Endothelial cell of umbilical vein (primary cell): ENCODE results near the gene TFAP2A. TPM values are rescaled to one million over a fixed set of nuclear protein-coding genes. Genes with fewer than 3 reads are reported as not detected.

Experiments
- BruUV-seq: library from RNA; stranded (reverse); fragments of 400-500 nt; replicated peaks from 2 replicates; lab custom pipeline; 2021; lab: Mats Ljungman, UMichigan
- CTCF ChIA-PET: fragments of 300-600, 350-600 bp; sonication (Branson Sonifier 250); formaldehyde crosslinking; loops from one replicate; lab custom pipeline; 2021; ENCODE audit warnings: antibody characterized with exemption, inconsistent platforms; lab: Charles Lee
- POLR2A ChIA-PET: fragments of 300-600, 350-600 bp; sonication (Branson Sonifier 250); formaldehyde crosslinking; loops from one replicate; lab custom pipeline; 2021; ENCODE audit warnings: antibody characterized with exemption, inconsistent platforms; lab: Charles Lee
- DNase-seq: peaks from one replicate; pipeline ENCODE4 v3.0.0-alpha.2; 2011; ENCODE audit warnings: low read depth, low spot score
- FAIRE-seq: peaks from 2 replicates; lab custom pipeline; 2011; peaks lifted over from hg19 to GRCh38; lab: Jason Lieb, UNC
- H2AFZ ChIP-seq: 2 replicates; pipeline ENCODE4 v1.6.0; 2012; ENCODE audit warnings: low read depth, low read length, control low read depth, inconsistent platforms
- H3K27ac ChIP-seq: 2 replicates; pipeline ENCODE4 v1.5.1; 2011; ENCODE audit warnings: low read depth, mild to moderate bottlenecking, control low read depth, low read length, moderate library complexity; ENCODE audit not compliant: insufficient read depth
- H3K27me3 ChIP-seq, 2 experiments: 2 replicates each; pipeline versions ENCODE4 v1.6.0 to v1.6.1; 2011; ENCODE audit warnings: low read length in 2 of 2, mixed read lengths in 1 of 2; ENCODE audit not compliant: control insufficient read depth in 2 of 2, insufficient read depth in 2 of 2
- H3K36me3 ChIP-seq, 2 experiments: 2 replicates in 1 of 2; 3 replicates in 1 of 2; pipeline ENCODE4 v1.5.1; 2011; ENCODE audit warnings: low read length in 2 of 2, mild to moderate bottlenecking in 1 of 2, moderate library complexity in 1 of 2; ENCODE audit not compliant: control insufficient read depth in 2 of 2, insufficient read depth in 2 of 2; ENCODE audit errors: extremely low read depth in 1 of 2
- H3K4me1 ChIP-seq: 3 replicates; pipeline ENCODE4 v1.5.1; 2011; ENCODE audit warnings: mild to moderate bottlenecking, low read length; ENCODE audit not compliant: control insufficient read depth, insufficient read depth; ENCODE audit errors: extremely low read depth
- H3K4me2 ChIP-seq: 2 replicates; pipeline ENCODE4 v1.6.1; 2011; ENCODE audit warnings: low read length, control low read depth, mixed read lengths; ENCODE audit not compliant: insufficient read depth
- H3K4me3 ChIP-seq, 3 experiments: fragments of 200-600 bp in 1 of 3; sonication (generic), shearing (Covaris generic) in 1 of 3; replicated peaks in 1 of 3; 2 replicates each; pipeline ENCODE4 v1.5.1; 2011 to 2016; ENCODE audit warnings: control low read depth in 3 of 3, low read length in 3 of 3, mild to moderate bottlenecking in 2 of 3, inconsistent platforms in 1 of 3, low read depth in 1 of 3, moderate library complexity in 1 of 3; ENCODE audit not compliant: insufficient read depth in 1 of 3
- H3K79me2 ChIP-seq: 2 replicates; pipeline ENCODE4 v1.6.0; 2012; ENCODE audit warnings: low read length, inconsistent platforms; ENCODE audit not compliant: control insufficient read depth, insufficient read depth
- H3K9ac ChIP-seq: replicated peaks from 2 replicates; pipeline ENCODE3; 2011; ENCODE audit warnings: low read length, control low read depth; ENCODE audit not compliant: insufficient read depth; ENCODE audit errors: extremely low read depth
- H3K9me1 ChIP-seq: replicated peaks from 3 replicates; pipeline ENCODE4 v1.6.0; 2011; ENCODE audit warnings: mild to moderate bottlenecking, low read length; ENCODE audit not compliant: control insufficient read depth, insufficient read depth; ENCODE audit errors: extremely low read depth
- H3K9me3 ChIP-seq: replicated peaks from 2 replicates; pipeline ENCODE4 v1.5.1; 2012; ENCODE audit warnings: low read length, inconsistent platforms; ENCODE audit not compliant: control insufficient read depth, insufficient read depth
- H4K20me1 ChIP-seq: replicated peaks from 2 replicates; pipeline ENCODE3; 2011; ENCODE audit warnings: mild to moderate bottlenecking, low read length; ENCODE audit not compliant: control insufficient read depth, insufficient read depth; ENCODE audit errors: extremely low read depth
- EZH2 ChIP-seq: IDR thresholded peaks from 2 replicates; pipeline ENCODE4 v1.6.1; 2012; ENCODE audit warnings: borderline replicate concordance, low read depth, mild to moderate bottlenecking, moderate library complexity, low read length, inconsistent platforms; ENCODE audit not compliant: severe bottlenecking
- JUN ChIP-seq: IDR thresholded peaks from 2 replicates; pipeline ENCODE4 v1.6.1; 2011; ENCODE audit warnings: borderline replicate concordance, low read depth; ENCODE audit not compliant: insufficient read length, insufficient read depth
- POLR2AphosphoS5 ChIP-seq: IDR thresholded peaks from 2 replicates; pipeline ENCODE4 v1.6.1; 2012; ENCODE audit warnings: low read depth, mild to moderate bottlenecking, control low read depth, low read length, moderate library complexity; ENCODE audit not compliant: insufficient read depth
- dilution Hi-C: fragments of 300-500 bp; cut with MboI; formaldehyde crosslinking; loops from one replicate; pipeline ENCODE4 v1.15.0; 2019; ENCODE audit warnings: low sequenced_read_pairs; ENCODE audit not compliant: extremely low pct_ligation_motif_present
- intact Hi-C: fragments of 100-400 bp; cut with micrococcal nuclease; formaldehyde crosslinking; loops from one replicate; pipeline ENCODE4 v1.10.0; 2022
- polyA plus RNA-seq, 4 experiments: library from polyadenylated mRNA; depleted of rRNA in 3 of 4; stranded (reverse) in 3 of 4; unstranded in 1 of 4; fragments of >200 nt; gene quantifications; 2 replicates each; pipeline versions ENCODE4 v1.2.1 to v1.2.3, GENCODE V29; 2011 to 2012; ENCODE audit warnings: missing spikeins in 1 of 4
- total RNA-seq: library from RNA; stranded (reverse); gene quantifications from 2 replicates; pipeline ENCODE4 v1.2.3, GENCODE V29; 2021
- TF ChIP-seq, protein P1 (sequence below), 2 donors: IDR thresholded peaks; 1 replicate in 1 of 2; 2 replicates in 1 of 2; pipeline ENCODE4 v1.5.1; 2011; ENCODE audit warnings: low read length in 2 of 2, mild to moderate bottlenecking in 2 of 2, moderate library complexity in 2 of 2, control low read depth in 1 of 2, inconsistent platforms in 1 of 2, low read depth in 1 of 2; ENCODE audit not compliant: insufficient read depth in 1 of 2; ENCODE audit errors: extremely low read depth in 1 of 2

The TFAP2A gene
- total and polyA plus RNA-seq, 2 donors (not counting 3 experiments of a cell fraction or from before 2014, with no cell fraction given) = 0.06 TPM; not detected in 1

DNA sequence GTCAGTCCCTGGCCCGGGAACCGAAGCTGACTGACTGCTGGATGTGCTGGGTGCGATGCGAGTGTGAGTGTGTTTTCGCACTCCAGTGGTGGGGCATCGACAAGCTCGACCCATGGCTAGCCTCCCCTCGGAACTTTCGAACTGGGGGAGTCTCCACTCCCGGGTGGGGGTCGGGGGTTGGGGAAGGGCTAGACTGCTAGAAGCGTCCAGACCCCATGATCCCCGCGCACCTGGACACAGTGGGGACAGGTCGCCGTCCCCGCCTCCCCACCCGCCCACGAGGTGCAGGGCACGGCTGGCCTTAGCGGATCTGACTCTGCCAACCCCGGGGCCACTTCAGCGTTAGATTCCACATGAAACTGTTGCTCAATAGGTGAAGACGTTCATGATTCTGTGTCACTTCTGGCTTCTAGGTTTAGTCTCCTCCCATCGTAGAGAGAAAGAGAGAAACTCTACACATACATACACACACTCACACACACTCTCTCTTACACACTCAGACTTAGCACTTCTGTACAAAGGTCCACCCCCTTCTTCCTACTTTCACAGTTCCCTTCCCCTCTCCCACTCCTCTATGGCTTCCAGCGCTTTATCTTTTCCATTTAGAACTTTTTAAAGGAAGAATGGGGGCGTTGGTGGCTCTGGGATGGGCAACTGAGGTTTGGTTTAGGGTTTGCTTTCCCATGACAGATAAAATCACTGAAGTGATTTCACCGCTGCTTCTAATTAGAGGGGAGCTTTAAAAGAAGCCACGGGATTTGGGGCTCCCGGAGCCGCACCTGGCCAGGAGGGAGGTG, 5.1 kb upstream of the TFAP2A start:
- dilution Hi-C loops = no loop called here

DNA sequence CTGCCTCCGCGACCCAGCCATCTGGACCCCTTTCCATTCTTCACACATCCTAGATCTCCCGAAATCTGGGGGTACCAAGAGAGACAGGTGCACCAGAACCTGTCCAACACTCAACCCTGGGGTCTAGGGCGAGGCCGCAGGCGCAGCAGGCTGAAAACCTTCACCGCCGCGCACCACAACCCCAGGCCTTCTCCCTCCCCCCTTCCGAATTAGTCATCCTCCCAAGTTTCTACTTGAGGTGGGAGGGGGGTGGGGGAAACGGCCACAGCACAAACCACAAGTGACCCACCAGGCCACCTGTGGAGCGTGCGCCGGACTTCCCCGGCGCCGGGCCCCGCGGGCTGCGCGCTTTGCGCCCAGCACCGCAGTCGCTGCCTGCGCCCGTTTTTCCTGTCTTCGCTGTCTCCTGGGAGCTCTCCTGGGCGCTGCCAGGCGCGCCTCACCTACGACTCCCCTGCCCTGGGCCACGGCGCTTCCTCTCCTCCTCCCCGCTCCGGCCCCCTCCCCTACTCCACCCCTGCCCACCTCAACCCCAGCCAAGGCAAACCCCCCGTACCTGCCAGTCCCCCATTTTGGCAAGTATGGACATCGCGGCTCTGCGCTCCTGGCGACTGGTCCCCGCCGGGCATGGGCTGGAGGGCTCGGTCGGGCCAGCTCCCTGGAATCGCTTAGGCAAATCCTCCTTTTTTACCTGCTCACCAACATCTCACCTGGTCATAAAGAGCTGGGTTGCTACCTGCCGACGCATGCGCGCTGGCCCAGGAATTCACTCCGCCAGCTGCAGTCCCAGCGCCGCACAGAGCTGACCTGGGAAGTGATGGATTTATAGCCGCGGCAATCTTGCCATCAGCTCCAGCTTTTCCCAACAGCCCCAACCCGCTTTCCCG, 4.2 kb upstream of the TFAP2A start:
- dilution Hi-C loops (no loop called here), intact Hi-C loops (no loop called here)
- ChIA-PET CTCF (interaction anchor here (1.1 to 1.3 kb wide), 3 partner anchors 10 to 1435 kb away, joined by 3 to 4 read pairs (median 4); no protein-coding TSS in a partner anchor), POLR2A (no interaction called here)
- no peak for DNase-seq
- no peaks in the 10 kb centered on the region for H3K9me3 ChIP-seq
- TF ChIP-seq EZH2 = peak; percentile 85
- no peak for TF ChIP-seq JUN
- TF ChIP-seq, protein P1, sequence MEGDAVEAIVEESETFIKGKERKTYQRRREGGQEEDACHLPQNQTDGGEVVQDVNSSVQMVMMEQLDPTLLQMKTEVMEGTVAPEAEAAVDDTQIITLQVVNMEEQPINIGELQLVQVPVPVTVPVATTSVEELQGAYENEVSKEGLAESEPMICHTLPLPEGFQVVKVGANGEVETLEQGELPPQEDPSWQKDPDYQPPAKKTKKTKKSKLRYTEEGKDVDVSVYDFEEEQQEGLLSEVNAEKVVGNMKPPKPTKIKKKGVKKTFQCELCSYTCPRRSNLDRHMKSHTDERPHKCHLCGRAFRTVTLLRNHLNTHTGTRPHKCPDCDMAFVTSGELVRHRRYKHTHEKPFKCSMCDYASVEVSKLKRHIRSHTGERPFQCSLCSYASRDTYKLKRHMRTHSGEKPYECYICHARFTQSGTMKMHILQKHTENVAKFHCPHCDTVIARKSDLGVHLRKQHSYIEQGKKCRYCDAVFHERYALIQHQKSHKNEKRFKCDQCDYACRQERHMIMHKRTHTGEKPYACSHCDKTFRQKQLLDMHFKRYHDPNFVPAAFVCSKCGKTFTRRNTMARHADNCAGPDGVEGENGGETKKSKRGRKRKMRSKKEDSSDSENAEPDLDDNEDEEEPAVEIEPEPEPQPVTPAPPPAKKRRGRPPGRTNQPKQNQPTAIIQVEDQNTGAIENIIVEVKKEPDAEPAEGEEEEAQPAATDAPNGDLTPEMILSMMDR (IDR thresholded peaks at IDR 0.05; ENCODE audit: extremely low read depth in 1 of 2, insufficient read depth in 1 of 2, low read depth in 1 of 2, low read length in 2 of 2) = no peak
- no peaks in the 10 kb centered on the region for H3K79me2 ChIP-seq
- no peaks in the 10 kb centered on the region for H3K9me1 ChIP-seq
- H2AFZ ChIP-seq = no peak overlapping the region
- no peak overlapping the region for H3K9ac ChIP-seq
- H3K4me1 ChIP-seq = no peaks in the 10 kb centered on the region
- H3K4me3 ChIP-seq = no peak overlapping the region
- H3K27me3 ChIP-seq = peaks cover 96 to 99% of the 10 kb centered on the region in 2 experiments
- no peaks in the 10 kb centered on the region for H3K36me3 ChIP-seq
- no peak overlapping the region for H3K27ac ChIP-seq
- H3K4me2 ChIP-seq = no peak overlapping the region
- no peak for FAIRE-seq
- H4K20me1 ChIP-seq = no peaks in the 10 kb centered on the region
- no TSS peak for BruUV-seq

More for the DNA sequence above, 5.1 kb upstream of the TFAP2A start:
- intact Hi-C loops = loop anchor here (10.0 kb wide), 1 partner anchor 1985 kb away; the partner anchor contains the start of gene SLC35B3
- H3K4me3 ChIP-seq = no peak overlapping the region
- no peaks in the 10 kb centered on the region for H3K79me2 ChIP-seq
- no peaks in the 10 kb centered on the region for H3K36me3 ChIP-seq
- H3K27ac ChIP-seq = no peak overlapping the region
- no peaks in the 10 kb centered on the region for H3K9me1 ChIP-seq
- DNase-seq (no peak), FAIRE-seq (no peak)
- H3K4me2 ChIP-seq = no peak overlapping the region
- no peaks in the 10 kb centered on the region for H4K20me1 ChIP-seq
- H3K9me3 ChIP-seq = no peaks in the 10 kb centered on the region
- peaks cover 97 to 99% of the 10 kb centered on the region in 2 experiments for H3K27me3 ChIP-seq
- TF ChIP-seq POLR2AphosphoS5 (no peak), EZH2 (peak; percentile 45)
- ChIA-PET CTCF (interaction anchor here (1.1 kb wide), 1 partner anchor 15 kb away, joined by 4 read pairs; no protein-coding TSS in a partner anchor), POLR2A (no interaction called here)
- BruUV-seq = no TSS peak
- no peaks in the 10 kb centered on the region for H3K4me1 ChIP-seq
- H2AFZ ChIP-seq = no peak overlapping the region
- H3K9ac ChIP-seq = no peak overlapping the region
